ENCODE measurements around the gene KNDC1. TPM values are rescaled to one million over a fixed set of nuclear protein-coding genes. Genes with fewer than 3 reads are reported as not detected.

KNDC1 gene
- total RNA-seq, 1 donor from 2014 or later, result 4.8 TPM

DNA sequence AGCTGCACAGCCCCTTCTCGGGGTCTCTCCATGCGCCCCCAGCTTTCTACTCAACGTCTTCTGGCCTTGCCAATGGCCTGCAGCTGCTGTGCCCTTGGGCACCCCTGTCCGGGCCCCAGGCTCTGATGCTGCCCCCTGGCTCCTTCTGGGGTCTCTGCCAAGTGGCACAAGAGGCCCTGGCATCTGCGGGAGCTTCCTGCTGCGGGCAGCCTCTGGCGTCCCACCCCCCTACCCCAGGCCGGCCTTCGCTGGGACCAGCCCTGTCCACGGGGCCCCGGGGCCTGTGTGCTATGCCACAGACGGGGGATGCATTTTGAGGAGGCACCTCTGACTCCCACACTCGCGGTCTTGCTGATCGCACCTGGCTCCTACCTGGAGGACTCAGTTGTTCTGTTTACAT, 80.0 kb downstream of the KNDC1 start:
- no peak for DNase-seq (ENCODE audit: low spot score)

DNA sequence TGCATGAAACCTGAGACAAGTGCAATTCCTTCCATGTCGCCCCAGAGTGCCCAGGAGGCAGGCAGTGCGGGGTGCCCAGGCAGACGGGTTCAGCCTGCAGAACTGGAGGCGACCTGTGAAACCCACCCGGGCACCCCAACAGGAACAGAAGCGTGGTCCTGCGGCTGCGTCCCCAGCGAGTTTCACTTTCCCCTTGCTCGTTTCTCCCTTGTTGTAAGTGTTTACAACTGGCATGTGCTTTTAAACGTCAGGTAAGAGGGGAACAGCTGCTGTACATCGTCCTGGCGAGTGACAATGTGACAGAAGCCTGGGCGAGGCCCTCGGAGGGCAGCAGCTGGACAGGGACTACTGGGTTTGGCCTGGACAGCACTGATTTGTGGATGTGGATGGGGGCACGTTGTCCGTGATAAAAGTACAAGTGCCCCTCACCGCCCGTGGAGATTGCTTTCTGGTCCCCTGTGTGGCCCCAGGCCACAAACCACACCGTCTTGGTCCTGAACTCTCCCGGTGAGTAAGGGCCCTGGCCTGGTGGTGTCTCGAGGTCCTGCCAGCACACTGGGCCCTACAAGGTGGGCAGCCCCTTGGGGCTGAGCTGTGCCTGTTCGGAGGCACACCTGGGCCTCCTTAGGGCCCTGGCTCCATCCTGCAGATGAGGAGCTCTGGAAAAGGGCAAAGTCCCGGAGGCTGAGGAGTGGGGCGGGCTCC, 81.6 kb downstream of the KNDC1 start:
- DNase-seq (ENCODE audit: low spot score), result no peak

DNA sequence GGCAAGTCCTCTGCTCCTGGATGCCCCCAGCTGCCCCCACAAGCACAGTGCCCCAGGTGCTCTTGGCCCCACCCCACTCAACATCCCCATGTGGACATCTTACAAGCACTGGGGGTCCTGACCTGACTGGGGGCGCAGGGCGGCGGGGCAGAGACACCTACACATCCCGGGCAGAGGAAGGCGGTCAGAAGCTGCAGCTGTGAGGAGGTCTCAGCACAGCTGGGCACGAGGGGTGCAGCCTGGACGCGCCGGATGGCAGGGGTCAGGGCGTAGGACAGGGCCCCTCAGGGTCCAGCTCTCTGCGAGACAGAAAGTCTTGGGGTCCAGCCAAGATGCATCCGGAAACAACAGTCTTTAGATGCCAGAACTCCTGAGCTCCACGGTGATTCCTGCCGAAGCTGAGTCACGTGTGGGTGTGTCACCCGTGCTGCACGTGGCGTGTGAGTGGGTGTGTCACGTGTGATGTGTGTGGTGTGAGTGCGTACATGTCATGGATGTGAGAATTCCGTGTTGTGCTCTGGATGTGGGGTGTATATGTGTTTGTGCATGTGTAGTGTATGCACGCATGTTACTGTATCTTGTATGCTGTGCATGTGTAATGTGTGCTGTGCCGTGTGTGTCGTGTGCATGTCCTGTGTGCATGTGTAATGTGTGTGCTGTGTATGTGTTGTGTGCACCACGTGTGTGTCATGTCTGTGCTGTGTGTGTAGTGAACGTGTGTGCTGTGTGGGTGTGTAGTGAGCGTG, 82.8 kb downstream of the KNDC1 start:
- DNase-seq (ENCODE audit: low spot score), result no peak

DNA sequence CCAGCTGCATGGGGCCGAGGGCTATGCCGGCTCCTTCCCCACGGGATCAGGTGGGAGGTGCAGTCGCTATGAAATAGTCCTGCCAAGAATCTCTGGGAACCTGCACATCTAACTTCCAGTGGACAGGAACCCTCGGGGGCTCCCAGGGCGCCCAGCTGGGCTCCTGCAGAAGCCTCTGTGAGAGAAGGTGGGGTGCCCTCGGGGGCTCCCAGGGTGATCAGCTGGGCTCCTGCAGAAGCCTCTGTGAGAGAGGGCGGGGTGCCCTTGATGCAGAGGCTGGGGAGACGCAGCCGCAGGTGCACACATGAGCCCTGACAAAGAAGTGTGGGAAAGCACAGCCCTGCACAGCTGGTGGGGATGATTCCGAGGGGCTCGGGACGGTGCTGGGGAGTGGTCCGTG, 83.6 kb downstream of the KNDC1 start:
- DNase-seq (ENCODE audit: low spot score), result no peak

DNA sequence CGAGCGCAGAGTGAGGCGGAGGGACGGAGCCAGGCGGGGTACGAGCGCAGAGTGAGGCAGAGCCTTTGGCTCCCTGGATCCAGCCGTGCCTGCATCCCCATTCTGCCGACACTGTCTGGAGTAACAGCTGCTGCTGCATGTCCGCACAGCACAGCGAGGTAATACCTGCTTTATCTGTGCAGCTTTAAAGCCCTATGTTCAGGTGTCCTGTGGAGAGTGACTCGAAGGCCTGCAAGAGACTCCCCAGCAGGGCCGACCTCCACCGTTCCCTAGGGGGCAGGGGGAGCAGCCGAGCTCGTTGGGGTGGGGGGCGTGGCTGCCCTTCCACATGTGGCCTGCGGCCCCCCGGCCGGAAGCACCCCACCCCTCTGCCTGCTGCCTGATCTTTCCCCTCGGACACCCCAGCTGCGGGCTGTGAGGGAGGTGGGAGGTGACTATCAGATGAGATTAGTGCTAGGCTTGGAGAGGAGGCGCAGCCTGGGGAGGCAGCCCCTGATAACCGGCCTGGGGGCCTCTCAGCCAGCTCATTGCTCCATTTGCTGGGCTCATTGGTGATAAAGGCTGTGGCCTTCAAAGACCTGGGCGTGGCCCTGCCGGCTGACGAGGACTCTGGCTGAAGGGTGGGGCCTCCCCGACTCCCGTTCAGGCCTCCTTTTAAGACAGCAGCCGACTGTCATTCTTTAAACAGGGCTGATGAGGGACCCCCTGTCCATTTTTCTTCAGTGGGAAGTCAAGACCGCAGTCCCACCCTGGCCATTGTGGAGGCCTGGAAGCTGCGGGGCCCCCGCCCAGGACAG, 85.6 kb downstream of the KNDC1 start:
- peak; percentile 89 for DNase-seq (ENCODE audit: low spot score)

DNA sequence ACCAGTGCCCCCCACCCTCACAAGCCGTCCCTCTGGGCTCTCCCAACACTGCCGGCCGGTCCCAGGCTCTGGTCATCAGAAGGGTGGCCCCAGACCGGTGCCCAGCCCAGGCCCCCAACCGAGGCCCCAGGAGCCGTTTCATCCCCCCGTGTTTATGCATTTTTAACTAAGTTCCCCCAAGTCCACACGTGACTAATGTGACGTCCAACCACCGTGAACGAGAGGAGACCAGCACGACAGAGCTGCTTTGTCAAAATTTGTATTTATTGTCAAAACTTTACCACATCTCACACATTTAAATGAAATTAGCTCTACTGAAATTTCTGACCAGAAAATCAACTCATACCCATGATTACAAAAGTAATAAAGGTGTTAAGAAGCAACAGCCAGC, 86.2 kb downstream of the KNDC1 start:
- no peak for DNase-seq (ENCODE audit: low spot score)

DNA sequence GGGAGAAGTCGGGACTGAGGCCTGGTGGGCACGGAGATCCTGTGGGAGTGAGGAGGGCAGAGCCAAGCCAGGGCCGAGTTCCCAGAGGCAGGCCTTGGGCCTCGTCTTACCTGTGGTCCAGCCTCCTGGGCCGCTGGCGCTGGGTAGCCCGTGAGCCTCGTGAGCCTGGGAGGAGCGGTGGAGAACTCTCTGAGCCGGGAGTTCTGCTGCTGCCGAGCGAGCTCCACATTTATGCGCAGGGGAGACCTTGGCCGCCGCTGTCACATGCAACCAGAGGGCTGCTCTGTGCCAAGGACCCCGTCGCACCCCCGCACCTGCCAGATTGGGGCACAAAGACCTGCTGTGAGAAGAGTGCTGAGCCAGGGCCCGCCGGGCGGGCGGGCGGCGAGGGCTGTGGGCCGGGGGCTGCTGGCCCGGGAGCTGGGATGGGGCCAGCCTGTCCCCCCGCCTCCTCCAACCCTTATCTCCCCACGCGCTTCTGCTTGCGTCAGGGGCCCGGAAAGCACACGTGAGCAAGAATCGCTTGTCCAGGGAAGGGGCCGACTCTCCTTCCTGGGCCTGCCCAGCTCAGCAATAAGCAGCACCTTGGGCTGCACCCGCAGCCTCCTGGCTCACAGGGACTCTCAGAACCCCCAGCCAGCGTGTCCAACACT, 87.8 kb downstream of the KNDC1 start:
- no peak for DNase-seq (ENCODE audit: low spot score)

DNA sequence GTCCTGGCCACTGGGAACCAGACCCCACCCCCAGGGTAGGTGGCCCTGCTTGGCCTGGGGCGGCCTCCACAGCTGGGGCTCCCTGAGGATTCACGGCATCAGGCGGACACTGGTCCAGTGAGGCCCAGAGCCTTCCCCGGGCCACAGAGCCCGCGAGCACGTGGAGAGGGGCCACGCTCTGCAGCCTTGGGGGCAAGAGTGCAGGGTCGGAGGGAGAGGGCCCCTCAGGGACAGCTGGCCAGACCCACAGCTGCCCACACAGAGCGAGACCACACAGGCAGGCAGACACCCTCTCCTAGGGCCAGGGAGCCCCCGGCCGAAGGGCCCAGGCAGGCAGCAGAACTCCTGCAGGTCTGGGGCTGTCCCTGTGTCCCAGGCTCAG, 88.3 kb downstream of the KNDC1 start:
- DNase-seq (ENCODE audit: low spot score), result no peak

DNA sequence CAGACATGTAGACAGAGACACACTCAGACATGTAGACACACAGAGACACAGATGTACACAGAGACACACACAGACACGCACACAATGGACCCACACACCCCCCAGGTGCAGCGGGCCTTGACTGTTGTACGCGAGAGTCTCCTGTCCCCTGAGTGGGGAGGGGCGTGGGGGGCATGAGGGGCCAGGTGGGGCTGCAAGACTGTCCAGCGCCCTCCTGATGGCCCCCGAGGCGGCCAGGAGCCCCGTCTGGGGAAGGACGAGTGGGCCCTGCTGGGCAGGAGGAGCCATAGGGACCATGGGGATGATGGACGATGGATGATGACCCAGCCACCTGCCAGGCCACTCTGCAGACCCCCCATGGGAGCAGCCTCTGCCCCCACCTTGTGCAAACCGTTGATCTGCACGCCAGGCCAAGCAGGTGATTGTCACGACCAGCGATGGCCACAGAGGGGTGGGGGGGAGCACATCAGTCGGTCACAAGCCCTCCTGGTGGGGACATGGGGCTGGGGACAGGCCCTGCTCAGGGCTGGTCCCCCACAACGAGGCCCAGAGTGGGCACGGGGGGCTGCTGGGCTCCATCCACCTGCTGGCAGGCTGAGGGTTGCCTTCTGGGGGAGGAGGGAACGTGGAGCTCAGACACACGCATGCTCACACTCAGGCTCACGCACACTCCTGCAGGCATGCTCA, 89.2 kb downstream of the KNDC1 start:
- no peak for DNase-seq (ENCODE audit: low spot score)

DNA sequence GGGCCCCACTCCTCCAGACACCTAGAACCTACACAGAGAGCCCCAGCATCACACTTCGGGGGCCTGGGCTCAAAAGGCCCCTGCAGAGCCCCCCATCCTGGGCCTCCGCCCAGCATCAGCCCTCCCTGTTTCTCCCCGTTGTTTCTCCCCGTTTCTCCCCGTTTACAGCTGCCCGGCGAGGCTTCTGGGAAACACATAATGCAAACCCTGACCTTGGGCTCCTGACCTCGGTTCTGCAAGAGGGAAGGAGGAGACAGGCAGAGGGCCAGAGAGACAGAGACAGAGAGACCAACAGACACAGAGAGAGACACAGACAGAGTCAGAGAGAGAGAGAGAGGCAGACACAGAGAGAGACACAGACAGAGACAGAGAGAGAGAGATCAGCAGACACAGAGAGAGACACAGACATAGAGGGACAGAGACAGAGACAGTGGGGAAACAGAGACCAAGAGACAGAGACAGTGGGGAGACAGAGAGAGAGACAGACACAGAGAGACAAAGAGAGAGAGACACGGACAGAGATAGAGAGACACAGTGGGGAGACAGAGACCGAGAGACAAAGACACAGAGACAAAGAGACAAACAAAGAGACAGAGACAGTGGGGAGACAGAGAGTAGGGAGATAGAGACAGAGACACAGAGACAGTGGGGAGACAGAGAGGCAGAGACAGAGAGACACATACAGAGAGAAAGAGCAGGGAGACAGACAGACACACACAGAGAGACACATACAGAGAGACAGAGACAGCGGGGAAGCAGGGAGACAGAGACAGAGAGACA, 90.1 kb downstream of the KNDC1 start:
- DNase-seq (ENCODE audit: low spot score), result no peak

DNA sequence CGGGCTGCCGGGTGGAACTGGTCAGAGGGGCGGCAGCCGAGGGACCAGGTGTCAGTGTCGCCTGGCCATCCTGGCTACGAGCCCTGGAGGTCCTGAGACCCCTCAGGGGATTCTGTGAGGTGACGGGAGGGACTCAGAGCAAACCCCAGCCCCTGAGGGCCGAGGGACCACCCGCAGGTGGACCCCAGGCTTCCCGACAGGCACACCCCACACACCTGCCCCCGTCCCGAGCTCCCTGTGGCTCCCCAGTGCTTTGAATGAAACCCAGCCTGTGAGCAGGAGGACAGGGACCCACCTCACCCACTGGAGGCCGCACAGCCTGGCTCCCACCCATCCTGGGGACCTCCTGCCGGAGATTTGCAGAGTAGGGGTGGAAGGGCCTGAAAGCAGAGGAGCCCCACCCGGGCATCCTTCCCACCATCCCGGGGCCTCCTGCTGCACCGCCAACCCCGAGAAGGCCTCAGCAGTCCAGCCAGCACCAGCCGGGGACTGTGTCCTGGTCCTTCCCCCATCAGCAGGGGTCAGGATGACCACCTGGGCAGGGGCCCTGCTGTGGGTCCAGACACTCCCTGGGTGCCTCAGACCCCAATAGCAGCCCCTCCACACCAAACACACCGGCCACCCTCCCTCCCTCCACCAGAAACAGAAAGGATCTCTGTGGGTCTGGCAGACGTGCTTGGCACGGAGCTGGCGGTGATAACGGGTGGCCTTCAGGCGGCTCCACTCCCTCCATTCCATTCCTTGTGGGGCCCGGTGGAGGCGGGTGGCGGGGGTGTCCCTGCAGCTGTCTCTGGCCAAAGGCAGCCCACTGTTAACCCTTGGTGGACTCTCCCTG, 91.6 kb downstream of the KNDC1 start:
- peak; percentile 58 for DNase-seq (ENCODE audit: low spot score)

DNA sequence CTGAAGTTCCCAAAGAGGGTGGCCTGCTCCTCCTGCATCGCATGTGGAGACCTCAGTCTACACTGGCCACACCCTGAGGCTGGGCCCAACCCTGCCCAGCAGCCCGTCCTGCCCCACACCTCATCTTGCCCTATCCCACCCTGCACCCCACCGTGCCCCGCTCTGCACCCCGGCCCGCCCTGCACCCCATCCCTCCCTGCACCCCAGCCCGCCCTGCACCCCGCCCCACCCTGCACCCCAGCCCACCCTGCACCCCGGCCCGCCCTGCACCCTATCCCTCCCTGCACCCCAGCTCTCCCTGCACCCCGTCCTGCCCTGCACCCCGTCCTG, 92.2 kb downstream of the KNDC1 start:
- DNase-seq (ENCODE audit: low spot score), result no peak

DNA sequence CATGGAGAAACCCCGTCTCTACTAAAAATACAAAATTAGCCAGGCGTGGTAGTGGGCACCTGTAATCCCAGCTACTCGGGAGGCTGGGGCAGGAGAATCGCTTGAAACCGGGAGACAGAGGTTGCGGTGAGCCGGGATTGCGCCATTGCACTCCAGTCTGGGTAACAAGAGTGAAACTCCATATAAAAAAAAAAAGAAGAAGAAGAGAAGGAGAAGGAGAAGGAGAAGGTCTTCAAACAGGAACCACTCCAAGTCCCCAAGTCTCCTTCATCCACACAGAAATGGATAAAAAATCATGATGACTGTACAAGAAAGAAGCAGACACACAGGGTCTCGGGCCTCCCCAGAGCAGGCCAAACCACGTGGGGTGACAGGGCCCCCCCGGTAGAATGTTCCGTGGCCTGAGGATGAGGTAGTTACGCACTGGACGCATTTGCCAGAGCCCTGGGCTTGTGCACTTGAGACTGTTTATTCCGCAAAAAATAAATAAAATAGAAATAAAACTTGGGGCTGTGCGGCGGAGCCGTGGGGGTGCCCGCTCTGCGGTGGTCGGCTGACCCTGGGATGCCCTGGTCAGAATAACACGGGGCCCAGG, 93.4 kb downstream of the KNDC1 start:
- no peak for DNase-seq (ENCODE audit: low spot score)

DNA sequence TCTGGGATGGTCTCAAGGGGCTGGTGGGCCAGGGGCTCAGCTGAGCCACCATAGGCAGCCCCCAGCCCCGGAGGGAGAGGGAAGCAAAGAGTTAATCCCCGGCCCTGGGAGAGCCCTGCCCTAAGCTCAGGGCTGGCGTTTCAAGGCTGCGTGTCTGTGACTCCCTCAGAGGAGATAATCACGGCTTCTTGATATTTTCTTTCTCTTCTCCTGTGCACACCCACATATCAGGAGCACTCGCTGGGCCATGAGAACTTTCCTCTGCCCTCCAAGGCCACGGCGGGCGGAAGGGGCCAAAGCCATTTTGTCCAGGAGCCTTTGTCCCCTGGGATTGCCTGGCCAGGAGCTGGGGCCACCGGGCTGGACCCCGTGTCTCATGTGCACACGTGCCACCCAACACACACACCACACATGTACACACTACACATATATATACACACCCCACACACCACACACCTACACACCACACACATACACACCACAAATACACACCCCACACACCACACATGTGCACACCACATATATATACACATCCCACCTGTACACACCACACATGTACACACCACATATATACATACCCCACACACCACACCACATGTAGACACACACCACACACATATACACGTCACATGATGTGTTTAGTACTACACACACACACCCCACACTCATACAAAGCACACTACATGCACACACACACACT, 94.6 kb downstream of the KNDC1 start:
- peak; percentile 48 for DNase-seq (ENCODE audit: low spot score)

DNA sequence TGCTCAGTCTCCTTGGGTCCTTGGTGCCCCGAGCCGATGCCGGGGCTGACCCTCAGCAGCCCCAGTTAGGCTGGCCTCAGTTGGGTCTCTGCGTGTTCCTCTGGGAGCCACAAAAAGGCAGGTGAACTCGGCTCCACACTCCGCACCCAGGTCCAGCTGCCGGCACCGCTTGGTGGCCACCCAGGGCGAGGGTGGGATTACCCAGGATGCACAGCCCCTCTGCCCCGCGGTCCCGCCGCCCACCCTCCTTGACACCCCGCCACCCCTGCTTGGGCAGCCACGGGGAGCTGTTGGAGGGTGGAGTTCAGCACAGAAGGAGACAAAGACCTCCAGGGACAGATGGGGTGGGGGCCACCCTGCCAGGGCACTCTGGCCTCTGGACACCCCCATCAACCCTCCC, 95.3 kb downstream of the KNDC1 start:
- no peak for DNase-seq (ENCODE audit: low spot score)

DNA sequence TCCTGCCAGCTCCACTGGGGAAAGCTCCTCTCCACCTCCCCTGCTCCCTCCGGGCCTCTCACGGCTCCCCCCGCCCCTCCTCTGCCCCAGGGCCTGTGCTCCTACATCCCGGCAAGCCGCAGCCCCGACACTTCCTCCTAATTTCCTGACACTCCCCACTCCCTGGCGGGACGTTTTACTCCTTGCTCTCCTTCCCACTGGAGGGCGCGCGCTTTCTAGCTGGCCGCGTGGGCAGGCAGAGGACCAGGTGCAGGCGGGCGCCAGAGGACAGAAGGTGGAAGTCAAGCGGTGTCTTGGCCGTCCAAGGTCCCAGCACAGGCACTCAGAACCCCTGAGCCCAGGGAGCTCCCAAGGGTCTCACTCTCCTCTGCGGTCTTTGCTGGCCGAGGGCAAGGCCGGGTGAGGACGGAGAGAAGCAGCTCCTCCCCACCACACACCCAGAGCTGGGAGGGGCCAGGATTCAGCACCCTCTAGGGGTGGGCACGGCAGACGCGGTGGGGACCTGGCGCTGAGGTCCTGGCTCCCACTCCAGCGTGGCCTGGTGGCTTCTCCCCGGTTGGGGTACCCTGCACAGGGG, 97.6 kb downstream of the KNDC1 start:
- DNase-seq (ENCODE audit: low spot score), result peak; percentile 59

DNA sequence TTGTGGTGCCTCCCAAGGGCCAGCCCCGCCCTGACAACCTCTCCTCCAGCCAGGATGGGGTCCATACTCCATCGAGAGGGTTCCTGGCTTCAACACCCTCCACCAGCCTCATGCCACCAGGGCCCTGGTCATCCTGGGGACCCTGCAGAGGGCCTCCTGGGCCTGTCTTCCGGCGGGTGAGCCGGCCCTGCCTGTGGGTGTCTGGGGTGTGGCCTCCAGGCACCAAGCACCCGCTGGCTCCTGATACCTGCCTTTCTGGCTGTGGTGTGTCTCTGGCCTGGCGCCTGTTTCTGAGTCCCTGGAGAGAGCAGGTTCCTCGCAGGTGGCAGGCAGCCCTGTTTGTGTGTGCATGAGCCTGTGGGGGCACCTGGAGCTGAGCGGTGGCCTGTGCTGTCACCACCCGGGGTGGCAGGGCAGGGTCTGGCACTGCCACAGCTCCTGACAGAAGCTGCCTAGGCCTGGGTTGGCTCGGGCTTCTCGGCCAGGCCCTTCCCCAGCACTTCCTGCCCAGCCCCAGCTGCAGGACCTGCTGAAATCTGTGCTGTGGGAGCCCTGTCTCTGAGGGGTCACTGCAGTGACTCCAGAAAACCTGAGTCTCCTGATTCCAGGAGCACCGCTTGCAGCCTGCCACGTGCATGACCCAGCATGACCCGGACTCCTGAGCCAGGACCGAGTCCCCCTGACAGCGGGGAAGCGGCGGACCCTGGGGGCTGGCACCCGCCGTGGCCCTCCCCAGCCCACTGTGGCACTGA, 98.2 kb downstream of the KNDC1 start:
- no peak for DNase-seq (ENCODE audit: low spot score)
